ENCODE measurements around the gene SKI. TPM values are rescaled to one million over a fixed set of nuclear protein-coding genes. Genes with fewer than 3 reads are reported as not detected.

The SKI gene
- total and polyA plus RNA-seq, 2 of the 8 experiments (the other 6 are each of a cell fraction or from before 2014, with no cell fraction given): 8.3 to 87.6 TPM

- Histone ChIP-seq H2BK5ac (ENCODE audit: low read depth, low read length) (no peak overlapping the region), H2BK12ac (ENCODE audit: low read depth, low read length) (no peak overlapping the region), H3K4me1 (replicated peaks in 1 of 4; ENCODE audit: control insufficient read depth in 3 of 4, insufficient read depth in 4 of 4, low read length in 3 of 4) (no peaks in the 10 kb centered on the region), H3K27me3 (replicated peaks in 1 of 4; ENCODE audit: control insufficient read depth in 3 of 4, extremely low read depth in 1 of 4, insufficient read depth in 3 of 4, low read length in 3 of 4) (no peaks in the 10 kb centered on the region), H4K91ac (replicated peaks; ENCODE audit: insufficient read length, low read length) (no peak overlapping the region), H2BK20ac (ENCODE audit: low read length) (no peak overlapping the region), H4K8ac (ENCODE audit: extremely low read depth, insufficient read depth, low read length) (no peak overlapping the region), H3K56ac (replicated peaks; ENCODE audit: insufficient read length, low read depth, low read length) (no peak overlapping the region), H3K9me3 (ENCODE audit: insufficient read depth in 2 of 2, low read depth in 1 of 2, low read length in 1 of 2) (no peaks in the 10 kb centered on the region), H3K4me2 (ENCODE audit: insufficient read depth in 1 of 2, low read depth in 2 of 2, low read length in 2 of 2) (no peak overlapping the region), H3K4me3 (ENCODE audit: extremely low read depth in 1 of 4, insufficient read depth in 2 of 4, low read depth in 3 of 4, low read length in 4 of 4) (no peak overlapping the region), H3K9ac (replicated peaks in 1 of 4; ENCODE audit: extremely low read depth in 1 of 4, low read depth in 3 of 4, low read length in 3 of 4) (no peak overlapping the region), H3K14ac (ENCODE audit: insufficient read length) (no peak overlapping the region), H3K23ac (ENCODE audit: insufficient read length) (no peak overlapping the region), H3K27ac (ENCODE audit: low read depth, low read length) (no peak overlapping the region), H3K36me3 (ENCODE audit: control insufficient read depth in 2 of 4, insufficient read depth in 4 of 4, low read length in 3 of 4) (no peaks in the 10 kb centered on the region), H4K20me1 (replicated peaks in 1 of 2; ENCODE audit: control insufficient read depth in 1 of 2, insufficient read depth in 2 of 2, low read length in 2 of 2) (no peaks in the 10 kb centered on the region), H3K23me2 (ENCODE audit: low read depth, low read length) (no peaks in the 10 kb centered on the region), H2AFZ (ENCODE audit: low read length) (no peak overlapping the region), H3K4ac (replicated peaks; ENCODE audit: insufficient read length, low read depth, low read length) (no peak overlapping the region), H2AK5ac (ENCODE audit: low read depth, low read length) (no peak overlapping the region), H2BK120ac (replicated peaks; ENCODE audit: low read depth, low read length) (no peak overlapping the region), H3K79me2 (ENCODE audit: control insufficient read depth in 1 of 2, insufficient read depth in 2 of 2, low read length in 2 of 2) (no peaks in the 10 kb centered on the region), H3K18ac (ENCODE audit: extremely low read depth, low read length) (no peak overlapping the region), H4K5ac (ENCODE audit: insufficient read length, low read depth, low read length) (no peak overlapping the region), H3K79me1 (ENCODE audit: low read depth, low read length) (no peaks in the 10 kb centered on the region), H2BK15ac (ENCODE audit: low read length) (no peak overlapping the region)
- no peak for TF ChIP-seq MAX (IDR thresholded peaks at IDR 0.05)
- TF ChIP-seq EZH2 (IDR thresholded peaks at IDR 0.05; ENCODE audit: low read depth, low read length, severe bottlenecking): no peak
- no peak for TF ChIP-seq RFX5 (IDR thresholded peaks at IDR 0.05; ENCODE audit: borderline replicate concordance, low read depth, low read length)
- TF ChIP-seq, protein P1, sequence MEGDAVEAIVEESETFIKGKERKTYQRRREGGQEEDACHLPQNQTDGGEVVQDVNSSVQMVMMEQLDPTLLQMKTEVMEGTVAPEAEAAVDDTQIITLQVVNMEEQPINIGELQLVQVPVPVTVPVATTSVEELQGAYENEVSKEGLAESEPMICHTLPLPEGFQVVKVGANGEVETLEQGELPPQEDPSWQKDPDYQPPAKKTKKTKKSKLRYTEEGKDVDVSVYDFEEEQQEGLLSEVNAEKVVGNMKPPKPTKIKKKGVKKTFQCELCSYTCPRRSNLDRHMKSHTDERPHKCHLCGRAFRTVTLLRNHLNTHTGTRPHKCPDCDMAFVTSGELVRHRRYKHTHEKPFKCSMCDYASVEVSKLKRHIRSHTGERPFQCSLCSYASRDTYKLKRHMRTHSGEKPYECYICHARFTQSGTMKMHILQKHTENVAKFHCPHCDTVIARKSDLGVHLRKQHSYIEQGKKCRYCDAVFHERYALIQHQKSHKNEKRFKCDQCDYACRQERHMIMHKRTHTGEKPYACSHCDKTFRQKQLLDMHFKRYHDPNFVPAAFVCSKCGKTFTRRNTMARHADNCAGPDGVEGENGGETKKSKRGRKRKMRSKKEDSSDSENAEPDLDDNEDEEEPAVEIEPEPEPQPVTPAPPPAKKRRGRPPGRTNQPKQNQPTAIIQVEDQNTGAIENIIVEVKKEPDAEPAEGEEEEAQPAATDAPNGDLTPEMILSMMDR (IDR thresholded peaks at IDR 0.05; ENCODE audit: control extremely low read depth in 1 of 3, insufficient read depth in 1 of 3, low read depth in 1 of 3, low read length in 3 of 3): no peak
- no peak for TF ChIP-seq BCL11A (IDR thresholded peaks at IDR 0.05; ENCODE audit: low read depth in 2 of 2, low read length in 2 of 2)
- POLR2A ChIA-PET (ENCODE audit: partially characterized antibody): no interaction called here
- FAIRE-seq (no peak), DNase-seq (ENCODE audit: low read depth in 1 of 2, low spot score in 2 of 2) (no peak)
- CTCF ChIA-PET (ENCODE audit: partially characterized antibody): interaction anchor here (0.6 to 1.3 kb wide), 2 partner anchors 28 to 161 kb away, joined by 3 to 4 read pairs; no protein-coding TSS in a partner anchor
- 90% methylated on average over 10 of the region's 10 CpGs; no CpG with 5 or more reads in 1 of the 2 experiments for WGBS, 2 experiments (ENCODE audit: extremely low coverage in 1 of 2, insufficient coverage in 1 of 2, insufficient read length in 1 of 2, insufficient replicate concordance in 2 of 2, low coverage in 1 of 2, low lambda C conversion rate in 2 of 2, missing lambda C conversion rate in 1 of 2)
These were observed 122.4 kb downstream of the SKI start for GRCh38 chr1:2350501-2350900.

Measured in H1 (cell line).